Measurements from ENCODE around the gene CHRNB4.

The CHRNB4 gene

DNA sequence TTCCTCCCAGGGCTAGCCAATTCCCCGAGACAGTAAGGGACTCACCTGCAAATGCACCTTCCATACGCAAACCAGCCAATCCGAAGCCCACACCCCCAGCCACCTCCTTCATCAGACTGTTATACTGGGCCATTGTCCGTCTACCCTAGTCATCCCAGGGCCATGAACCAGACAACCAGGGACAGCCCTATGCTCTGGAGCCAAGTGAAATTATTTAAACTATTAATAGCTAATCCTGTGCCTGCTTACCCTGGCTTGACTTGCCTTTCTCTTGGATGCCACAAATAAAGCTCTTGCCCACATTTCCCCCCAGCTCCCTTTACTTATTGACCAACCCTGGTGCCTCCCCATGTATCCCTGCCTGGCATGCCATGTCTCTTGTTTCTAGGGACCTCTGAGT lies 4.0 kb upstream of the CHRNB4 start:
- Histone ChIP-seq H3K36me3 (ENCODE audit: control insufficient read depth, insufficient read depth, low read length) (no peaks in the 10 kb centered on the region), H3K27ac (ENCODE audit: low read depth, low read length, severe bottlenecking) (no peak overlapping the region), H3K9me3 (ENCODE audit: control insufficient read depth, low read length) (no peaks in the 10 kb centered on the region), H3K4me1 (ENCODE audit: control insufficient read depth, insufficient read depth, low read length, poor library complexity, severe bottlenecking) (peaks cover 4% of the 10 kb centered on the region), H3K4me3 (ENCODE audit: extremely low read depth, insufficient read depth, low read length, poor library complexity, severe bottlenecking) (no peak overlapping the region)
- WGBS, 2 experiments (ENCODE audit: insufficient coverage in 2 of 2): 78 to 90% methylated on average over 3 to 4 of the region's 4 CpGs

DNA sequence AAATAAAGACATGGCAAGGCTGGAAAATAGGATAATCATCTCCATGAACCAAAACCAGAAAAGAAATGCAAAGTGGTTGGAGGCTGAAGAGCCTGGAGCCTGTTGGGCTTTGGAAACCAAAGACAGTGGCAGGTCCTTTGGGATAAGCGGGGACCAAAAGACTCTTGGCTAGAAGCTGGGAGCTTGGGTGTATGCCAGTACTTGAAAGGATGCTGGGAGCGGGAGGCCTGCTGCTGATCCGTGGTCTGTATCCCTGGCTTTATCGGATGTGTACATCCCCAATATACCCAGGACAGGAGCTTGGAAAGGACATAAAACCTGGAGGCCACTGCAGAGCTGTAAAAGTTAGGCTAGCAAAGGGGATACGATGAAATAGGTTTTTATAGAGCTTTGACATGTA lies 1.3 kb upstream of the CHRNB4 start:
- WGBS, 2 experiments (ENCODE audit: insufficient coverage in 2 of 2): 83 to 100% methylated on average over 1 of the region's 5 CpGs
- Histone ChIP-seq H3K4me3 (ENCODE audit: extremely low read depth, insufficient read depth, low read length, poor library complexity, severe bottlenecking) (no peak overlapping the region), H3K4me1 (ENCODE audit: control insufficient read depth, insufficient read depth, low read length, poor library complexity, severe bottlenecking) (peaks cover 4% of the 10 kb centered on the region), H3K9me3 (ENCODE audit: control insufficient read depth, low read length) (no peaks in the 10 kb centered on the region), H3K27ac (ENCODE audit: low read depth, low read length, severe bottlenecking) (no peak overlapping the region), H3K36me3 (ENCODE audit: control insufficient read depth, insufficient read depth, low read length) (no peaks in the 10 kb centered on the region)

GRCh38 chr15:78641749-78642275 lies 802 bp upstream of the CHRNB4 start:
- H3K4me1 ChIP-seq (ENCODE audit: control insufficient read depth, insufficient read depth, low read length, poor library complexity, severe bottlenecking): peaks cover 4% of the 10 kb centered on the region
- H3K36me3 ChIP-seq (ENCODE audit: control insufficient read depth, insufficient read depth, low read length): no peaks in the 10 kb centered on the region
- no peak overlapping the region for H3K27ac ChIP-seq (ENCODE audit: low read depth, low read length, severe bottlenecking)
- H3K4me3 ChIP-seq (ENCODE audit: extremely low read depth, insufficient read depth, low read length, poor library complexity, severe bottlenecking): no peak overlapping the region
- 37 to 45% methylated on average over 6 to 9 of the region's 11 CpGs for WGBS, 2 experiments (ENCODE audit: insufficient coverage in 2 of 2)
- H3K9me3 ChIP-seq (ENCODE audit: control insufficient read depth, low read length): no peaks in the 10 kb centered on the region

DNA sequence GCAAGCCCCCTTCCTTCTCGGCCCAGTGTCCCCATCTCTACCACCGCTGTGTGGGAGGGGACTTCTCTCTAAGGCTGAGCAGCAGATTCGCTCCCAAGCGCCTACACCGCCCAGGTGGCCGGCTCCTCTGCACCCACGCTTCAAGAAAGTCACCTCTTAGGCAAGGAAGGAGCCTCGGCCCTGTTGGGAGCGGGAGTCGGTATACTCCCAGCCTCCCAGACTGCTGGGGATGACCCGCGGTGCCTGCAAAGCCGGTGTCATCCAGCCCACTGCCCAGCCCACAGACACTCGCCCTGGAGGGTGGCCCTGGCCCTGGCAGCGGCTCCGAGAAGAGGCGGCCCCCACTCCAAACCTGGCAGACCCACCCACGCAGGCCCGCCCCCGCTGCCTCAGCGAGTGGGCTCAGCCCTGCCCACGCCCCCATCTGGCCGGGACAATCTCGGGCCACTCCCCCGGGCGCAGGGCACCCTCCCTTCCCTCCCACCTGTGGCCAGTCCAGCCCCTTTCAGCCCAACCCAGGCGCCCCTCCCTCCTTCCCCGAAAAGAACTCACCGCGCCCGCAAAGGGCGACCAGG lies 396 bp downstream of the CHRNB4 start:
- no peaks in the 10 kb centered on the region for H3K9me3 ChIP-seq (ENCODE audit: control insufficient read depth, low read length)
- peak overlapping the region; percentile 45 for H3K4me3 ChIP-seq (ENCODE audit: extremely low read depth, insufficient read depth, low read length, poor library complexity, severe bottlenecking)
- no peaks in the 10 kb centered on the region for H3K36me3 ChIP-seq (ENCODE audit: control insufficient read depth, insufficient read depth, low read length)
- no peak overlapping the region for H3K27ac ChIP-seq (ENCODE audit: low read depth, low read length, severe bottlenecking)
- WGBS, 2 experiments (ENCODE audit: insufficient coverage in 2 of 2): 16 to 18% methylated on average over 11 to 20 of the region's 32 CpGs
- peaks cover 4% of the 10 kb centered on the region for H3K4me1 ChIP-seq (ENCODE audit: control insufficient read depth, insufficient read depth, low read length, poor library complexity, severe bottlenecking)

DNA sequence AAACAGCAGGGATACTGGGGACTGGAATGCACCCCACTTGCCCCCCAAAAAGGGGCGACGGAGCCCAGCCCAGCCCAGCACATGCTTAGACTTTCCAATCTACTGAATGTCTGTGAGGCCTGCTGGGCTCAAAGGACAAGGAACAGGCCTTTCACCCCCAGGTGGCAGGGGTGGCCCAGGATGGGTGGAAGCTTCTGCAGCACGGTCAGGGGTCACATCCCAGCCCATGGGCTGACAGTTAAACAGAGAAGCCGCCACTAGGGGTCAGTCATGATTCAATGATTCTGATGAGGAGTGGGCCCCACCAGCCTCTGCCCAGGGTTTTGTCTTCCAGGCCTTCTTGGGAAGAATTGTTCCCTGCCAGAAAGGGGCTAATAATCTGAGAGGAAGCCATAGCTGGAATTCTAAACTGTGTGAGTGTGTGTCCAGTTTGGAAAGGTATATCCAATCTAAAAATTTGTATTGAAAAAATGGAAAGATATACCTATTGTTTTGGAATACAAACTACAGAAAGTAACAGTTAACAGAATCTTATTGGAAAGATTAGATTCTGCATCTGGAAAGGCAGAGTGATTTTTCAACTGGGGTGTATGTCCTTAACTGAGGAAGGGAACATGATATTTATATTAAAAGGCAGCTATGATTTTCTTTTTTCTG lies 2.2 kb downstream of the CHRNB4 start:
- 0 to 53% methylated on average over 1 to 4 of the region's 4 CpGs for WGBS, 2 experiments (ENCODE audit: insufficient coverage in 2 of 2)
- Histone ChIP-seq H3K9me3 (ENCODE audit: control insufficient read depth, low read length) (no peaks in the 10 kb centered on the region), H3K4me3 (ENCODE audit: extremely low read depth, insufficient read depth, low read length, poor library complexity, severe bottlenecking) (no peak overlapping the region), H3K27ac (ENCODE audit: low read depth, low read length, severe bottlenecking) (no peak overlapping the region), H3K36me3 (ENCODE audit: control insufficient read depth, insufficient read depth, low read length) (no peaks in the 10 kb centered on the region), H3K4me1 (ENCODE audit: control insufficient read depth, insufficient read depth, low read length, poor library complexity, severe bottlenecking) (peaks cover 4% of the 10 kb centered on the region)

- H3K4me1 ChIP-seq (ENCODE audit: control insufficient read depth, insufficient read depth, low read length, poor library complexity, severe bottlenecking): peaks cover 4% of the 10 kb centered on the region
- 72 to 73% methylated on average over 2 to 3 of the region's 4 CpGs for WGBS, 2 experiments (ENCODE audit: insufficient coverage in 2 of 2)
- H3K4me3 ChIP-seq (ENCODE audit: extremely low read depth, insufficient read depth, low read length, poor library complexity, severe bottlenecking): no peak overlapping the region
- no peak overlapping the region for H3K27ac ChIP-seq (ENCODE audit: low read depth, low read length, severe bottlenecking)
- H3K9me3 ChIP-seq (ENCODE audit: control insufficient read depth, low read length): peaks cover 7% of the 10 kb centered on the region
- no peaks in the 10 kb centered on the region for H3K36me3 ChIP-seq (ENCODE audit: control insufficient read depth, insufficient read depth, low read length)
Observed at GRCh38 chr15:78637776-78638435, 3.1 kb downstream of the CHRNB4 start.

GRCh38 chr15:78636378-78636859 lies 4.6 kb downstream of the CHRNB4 start:
- 66 to 89% methylated on average over 2 of the region's 2 CpGs for WGBS, 2 experiments (ENCODE audit: insufficient coverage in 2 of 2)
- Histone ChIP-seq H3K27ac (ENCODE audit: low read depth, low read length, severe bottlenecking) (no peak overlapping the region), H3K4me1 (ENCODE audit: control insufficient read depth, insufficient read depth, low read length, poor library complexity, severe bottlenecking) (peaks cover 4% of the 10 kb centered on the region), H3K36me3 (ENCODE audit: control insufficient read depth, insufficient read depth, low read length) (no peaks in the 10 kb centered on the region), H3K4me3 (ENCODE audit: extremely low read depth, insufficient read depth, low read length, poor library complexity, severe bottlenecking) (no peak overlapping the region), H3K9me3 (ENCODE audit: control insufficient read depth, low read length) (peaks cover 8% of the 10 kb centered on the region)

GRCh38 chr15:78635346-78635745 lies 5.7 kb downstream of the CHRNB4 start:
- Histone ChIP-seq H3K4me1 (ENCODE audit: control insufficient read depth, insufficient read depth, low read length, poor library complexity, severe bottlenecking) (no peaks in the 10 kb centered on the region), H3K36me3 (ENCODE audit: control insufficient read depth, insufficient read depth, low read length) (no peaks in the 10 kb centered on the region), H3K27ac (ENCODE audit: low read depth, low read length, severe bottlenecking) (no peak overlapping the region), H3K4me3 (ENCODE audit: extremely low read depth, insufficient read depth, low read length, poor library complexity, severe bottlenecking) (no peak overlapping the region), H3K9me3 (ENCODE audit: control insufficient read depth, low read length) (peaks cover 8% of the 10 kb centered on the region)
- 86 to 88% methylated on average over 9 to 10 of the region's 10 CpGs for WGBS, 2 experiments (ENCODE audit: insufficient coverage in 2 of 2)

GRCh38 chr15:78634210-78635145 lies 6.5 kb downstream of the CHRNB4 start:
- Histone ChIP-seq H3K27ac (ENCODE audit: low read depth, low read length, severe bottlenecking) (no peak overlapping the region), H3K4me1 (ENCODE audit: control insufficient read depth, insufficient read depth, low read length, poor library complexity, severe bottlenecking) (no peaks in the 10 kb centered on the region), H3K4me3 (ENCODE audit: extremely low read depth, insufficient read depth, low read length, poor library complexity, severe bottlenecking) (no peak overlapping the region), H3K9me3 (ENCODE audit: control insufficient read depth, low read length) (peaks cover 8% of the 10 kb centered on the region), H3K36me3 (ENCODE audit: control insufficient read depth, insufficient read depth, low read length) (no peaks in the 10 kb centered on the region)
- WGBS, 2 experiments (ENCODE audit: insufficient coverage in 2 of 2): 86 to 95% methylated on average over 8 to 9 of the region's 12 CpGs

DNA sequence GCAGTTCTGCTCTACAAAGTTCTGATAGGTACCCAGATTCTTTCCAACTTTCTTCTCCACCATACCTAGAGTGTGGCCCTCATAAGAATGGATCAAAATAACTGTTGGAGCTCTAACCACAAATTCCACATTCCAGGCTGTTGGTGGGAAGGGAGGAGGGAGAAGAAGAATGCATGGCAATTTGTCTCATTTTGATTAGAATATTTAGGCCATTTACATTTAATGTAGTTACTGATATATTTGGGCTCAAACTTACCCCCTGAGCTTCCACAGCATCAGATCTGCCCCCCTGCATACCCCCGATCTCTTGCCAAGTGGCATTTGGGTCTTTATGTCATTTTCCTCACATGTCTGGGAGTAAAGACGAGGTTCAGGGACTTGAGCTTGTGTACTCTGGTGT lies 7.7 kb downstream of the CHRNB4 start:
- Histone ChIP-seq H3K36me3 (ENCODE audit: control insufficient read depth, insufficient read depth, low read length) (no peaks in the 10 kb centered on the region), H3K4me3 (ENCODE audit: extremely low read depth, insufficient read depth, low read length, poor library complexity, severe bottlenecking) (no peak overlapping the region), H3K27ac (ENCODE audit: low read depth, low read length, severe bottlenecking) (no peak overlapping the region), H3K4me1 (ENCODE audit: control insufficient read depth, insufficient read depth, low read length, poor library complexity, severe bottlenecking) (no peaks in the 10 kb centered on the region), H3K9me3 (ENCODE audit: control insufficient read depth, low read length) (peaks cover 8% of the 10 kb centered on the region)
- 100% methylated on average over 1 of the region's 2 CpGs; no CpG with 5 or more reads in 1 of the 2 experiments for WGBS, 2 experiments (ENCODE audit: insufficient coverage in 2 of 2)

Data from mesodermal cell (in vitro differentiated cells).